HG03460 (cell line): Measurements from ENCODE around the gene CDH4.

Source experiments
- ATAC-seq: cut with Tn5 transposase; IDR thresholded peaks from one replicate; pipeline ENCODE4 v1.9.1; 2021; ENCODE audit not compliant: unreplicated experiment

The CDH4 gene

GRCh38 chr20:61300293-61300692 lies 48.2 kb downstream of the CDH4 start:
- ATAC-seq, result no peak

GRCh38 chr20:61300709-61301108 lies 48.6 kb downstream of the CDH4 start:
- no peak for ATAC-seq

- no peak for ATAC-seq
These were observed 49.9 kb downstream of the CDH4 start for GRCh38 chr20:61301711-61302525.

GRCh38 chr20:61303217-61303616 lies 51.2 kb downstream of the CDH4 start:
- no peak for ATAC-seq

- ATAC-seq, result no peak
These were observed 51.6 kb downstream of the CDH4 start for GRCh38 chr20:61303675-61304074.

- no peak for ATAC-seq
These were observed 52.7 kb downstream of the CDH4 start for GRCh38 chr20:61304750-61305149.

- no peak for ATAC-seq
These were observed 54.9 kb downstream of the CDH4 start for GRCh38 chr20:61306937-61307475.

- ATAC-seq, result no peak
These were observed 55.8 kb downstream of the CDH4 start for GRCh38 chr20:61307686-61308476.

GRCh38 chr20:61308477-61308774 lies 56.4 kb downstream of the CDH4 start:
- no peak for ATAC-seq

- no peak for ATAC-seq
These were observed 58.9 kb downstream of the CDH4 start for GRCh38 chr20:61310954-61311353.

GRCh38 chr20:61311656-61312387 lies 59.8 kb downstream of the CDH4 start:
- ATAC-seq, result no peak

- no peak for ATAC-seq
These were observed 60.9 kb downstream of the CDH4 start for GRCh38 chr20:61312925-61313324.

- no peak for ATAC-seq
These were observed 61.3 kb downstream of the CDH4 start for GRCh38 chr20:61313396-61313795.

GRCh38 chr20:61314326-61315010 lies 62.4 kb downstream of the CDH4 start:
- ATAC-seq, result no peak

GRCh38 chr20:61315319-61315718 lies 63.3 kb downstream of the CDH4 start:
- no peak for ATAC-seq

- no peak for ATAC-seq
These were observed 64.3 kb downstream of the CDH4 start for GRCh38 chr20:61316346-61316745.

- no peak for ATAC-seq
These were observed 66.0 kb downstream of the CDH4 start for GRCh38 chr20:61317966-61318530.

- no peak for ATAC-seq
These were observed 68.8 kb downstream of the CDH4 start for GRCh38 chr20:61320691-61321425.

GRCh38 chr20:61321481-61321880 lies 69.4 kb downstream of the CDH4 start:
- ATAC-seq, result no peak
